CD14-positive monocyte (primary cell): ENCODE results near the gene TRIM42. TPM values are rescaled to one million over a fixed set of nuclear protein-coding genes. Genes with fewer than 3 reads are reported as not detected.

Experiments used
- DNase-seq, 3 donors: peaks; one replicate each; pipeline ENCODE4 v3.0.0-alpha.2; 2011 to 2022
- H2AFZ ChIP-seq: 2 replicates; pipeline ENCODE4 v1.6.0; 2012; ENCODE audit warnings: mild to moderate bottlenecking, low read depth, low read length, inconsistent platforms; ENCODE audit not compliant: insufficient read depth, poor library complexity, severe bottlenecking
- H3K27ac ChIP-seq, 2 donors: 1 replicate in 1 of 2; 2 replicates in 1 of 2; pipeline ENCODE4 v1.5.1; 2012 to 2013; ENCODE audit warnings: low read length in 2 of 2, control low read depth in 1 of 2, inconsistent platforms in 1 of 2, low read depth in 1 of 2, mild to moderate bottlenecking in 1 of 2
- H3K27me3 ChIP-seq, 2 donors: one replicate each; pipeline versions ENCODE4 v1.6.0 to v1.6.1; 2011 to 2013; ENCODE audit warnings: low read length in 2 of 2; ENCODE audit not compliant: control insufficient read depth in 2 of 2, insufficient read depth in 2 of 2
- H3K36me3 ChIP-seq, 2 donors: replicated peaks in 1 of 2; 1 replicate in 1 of 2; 2 replicates in 1 of 2; pipeline versions ENCODE4 v1.5.1 to v1.6.1; 2012 to 2013; ENCODE audit warnings: low read length in 2 of 2, control low read depth in 1 of 2, inconsistent platforms in 1 of 2, mild to moderate bottlenecking in 1 of 2; ENCODE audit not compliant: insufficient read depth in 2 of 2, control insufficient read depth in 1 of 2
- H3K4me1 ChIP-seq, 2 donors: 1 replicate in 1 of 2; 2 replicates in 1 of 2; pipeline versions ENCODE4 v1.5.1 to v1.6.1; 2012 to 2013; ENCODE audit warnings: low read length in 2 of 2, control low read depth in 1 of 2, inconsistent platforms in 1 of 2, mild to moderate bottlenecking in 1 of 2, moderate library complexity in 1 of 2; ENCODE audit not compliant: insufficient read depth in 2 of 2, control insufficient read depth in 1 of 2
- H3K4me2 ChIP-seq: replicated peaks from 2 replicates; pipeline ENCODE3; 2012; ENCODE audit warnings: low read length, moderate library complexity, mild to moderate bottlenecking; ENCODE audit not compliant: poor library complexity, severe bottlenecking; ENCODE audit errors: extremely low read depth
- H3K4me3 ChIP-seq, 3 experiments: fragments of 200-600 bp in 1 of 3; sonication (generic) in 1 of 3; replicated peaks in 1 of 3; 1 replicate in 2 of 3; 2 replicates in 1 of 3; pipeline ENCODE4 v1.5.1; 2011 to 2013; ENCODE audit warnings: low read length in 3 of 3, mild to moderate bottlenecking in 3 of 3, control low read depth in 2 of 3, low read depth in 2 of 3, inconsistent platforms in 1 of 3, moderate library complexity in 1 of 3
- H3K79me2 ChIP-seq: 2 replicates; pipeline ENCODE4 v1.6.0; 2012; ENCODE audit warnings: mild to moderate bottlenecking, control low read depth, inconsistent platforms, low read length, moderate library complexity; ENCODE audit not compliant: insufficient read depth
- H3K9ac ChIP-seq: 2 replicates; pipeline ENCODE4 v1.6.0; 2017; ENCODE audit warnings: low read length, mild to moderate bottlenecking; ENCODE audit not compliant: insufficient read depth, poor library complexity, severe bottlenecking
- H3K9me3 ChIP-seq, 2 donors: replicated peaks in 1 of 2; 1 replicate in 1 of 2; 2 replicates in 1 of 2; pipeline versions ENCODE4 v1.5.1 to v1.6.1; 2012 to 2013; ENCODE audit warnings: low read length in 2 of 2, control low read depth in 1 of 2; ENCODE audit not compliant: control insufficient read depth in 1 of 2, insufficient read depth in 1 of 2
- H4K20me1 ChIP-seq: 2 replicates; pipeline ENCODE4 v1.6.0; 2012; ENCODE audit warnings: mild to moderate bottlenecking, low read length, control low read depth, moderate library complexity; ENCODE audit not compliant: insufficient read depth
- H3K27ac Mint-ChIP-seq, 7 donors: one replicate each; pipeline ENCODE4 v1.8.0; 2020; ENCODE audit warnings: mild to moderate bottlenecking in 7 of 7, mixed read lengths in 7 of 7, moderate library complexity in 6 of 7, inconsistent platforms in 2 of 7
- H3K27me3 Mint-ChIP-seq, 3 donors: one replicate each; pipeline ENCODE4 v1.8.0; 2021 to 2022; ENCODE audit warnings: low read depth in 3 of 3, mild to moderate bottlenecking in 3 of 3, mixed read lengths in 3 of 3, moderate library complexity in 3 of 3, inconsistent platforms in 1 of 3
- H3K36me3 Mint-ChIP-seq, 2 donors: one replicate each; pipeline ENCODE4 v1.8.0; 2020; ENCODE audit warnings: mixed read lengths in 2 of 2, inconsistent platforms in 1 of 2, mild to moderate bottlenecking in 1 of 2
- H3K4me1 Mint-ChIP-seq: one replicate; pipeline ENCODE4 v1.8.0; 2020; ENCODE audit warnings: mild to moderate bottlenecking, mixed read lengths
- H3K4me3 Mint-ChIP-seq, 2 donors: one replicate each; pipeline ENCODE4 v1.8.0; 2020; ENCODE audit warnings: mild to moderate bottlenecking in 2 of 2, mixed read lengths in 2 of 2, moderate library complexity in 1 of 2
- H3K9me3 Mint-ChIP-seq, 7 donors: one replicate each; pipeline ENCODE4 v1.8.0; 2020 to 2022; ENCODE audit warnings: mixed read lengths in 7 of 7, mild to moderate bottlenecking in 6 of 7, moderate library complexity in 6 of 7, inconsistent platforms in 2 of 7
- CTCF ChIP-seq: fragments of 200-600 bp; IDR thresholded peaks from one replicate; pipeline ENCODE4 v1.8.0; 2022; ENCODE audit warnings: antibody characterized with exemption, mild to moderate bottlenecking
- WGBS: methylation state at CpG from one replicate; pipeline ENCODE4 v1.1.5; 2013; ENCODE audit warnings: missing lambda C conversion rate; ENCODE audit not compliant: insufficient coverage; 5-methylcytosine and 5-hydroxymethylcytosine counted together
- intact Hi-C, 2 donors: fragments of 100-400 bp; cut with micrococcal nuclease; formaldehyde crosslinking; loops; one replicate each; pipeline versions ENCODE4 v1.15.0 to v1.15.1; 2023
- polyA plus RNA-seq, 3 donors: library from polyadenylated mRNA; depleted of rRNA in 1 of 3; unstranded in 2 of 3; stranded (reverse) in 1 of 3; fragments of 300-500 nt in 2 of 3; fragments of >200 nt in 1 of 3; fragmentation: Illumina TruSeq in 2 of 3; gene quantifications; 1 replicate in 2 of 3; 2 replicates in 1 of 3; pipeline ENCODE4 v1.2.3, GENCODE V29; 2012 to 2021

TRIM42 gene
- polyA plus RNA-seq, 3 donors, result not detected

- no peaks in the 10 kb centered on the region for H4K20me1 ChIP-seq
- intact Hi-C loops, result no loop called here
- TF ChIP-seq CTCF, result no peak
- H3K36me3 Mint-ChIP-seq, result no peaks in the 10 kb centered on the region
- H3K4me3 ChIP-seq, result no peak overlapping the region
- peaks cover 14 to 27% of the 10 kb centered on the region in 2 donors for H3K9me3 ChIP-seq
- no peaks in the 10 kb centered on the region for H3K27me3 ChIP-seq
- H3K4me2 ChIP-seq, result no peak overlapping the region
- no peak overlapping the region for H3K27ac ChIP-seq
- no peaks in the 10 kb centered on the region for H3K4me1 Mint-ChIP-seq
- no peak overlapping the region for H3K27ac Mint-ChIP-seq
- no peaks in the 10 kb centered on the region for H3K79me2 ChIP-seq
- peaks cover 0 to 7% (median 1%) of the 10 kb centered on the region in 3 donors for H3K27me3 Mint-ChIP-seq
- no peak overlapping the region for H2AFZ ChIP-seq
- H3K4me3 Mint-ChIP-seq, result no peak overlapping the region
- no peak overlapping the region for H3K9ac ChIP-seq
- no peak for DNase-seq
- no peaks in the 10 kb centered on the region for H3K36me3 ChIP-seq
- no CpG with 5 or more reads among the region's 1 CpG for WGBS
- H3K4me1 ChIP-seq, result no peaks in the 10 kb centered on the region
- peaks cover 6 to 44% (median 14%) of the 10 kb centered on the region in 7 donors for H3K9me3 Mint-ChIP-seq
Observed at GRCh38 chr3:140655678-140656077, 22.2 kb upstream of the TRIM42 start.

GRCh38 chr3:140664111-140664510 lies 13.8 kb upstream of the TRIM42 start:
- H4K20me1 ChIP-seq, result no peaks in the 10 kb centered on the region
- H3K4me1 Mint-ChIP-seq, result no peaks in the 10 kb centered on the region
- DNase-seq, result no peak
- no peak overlapping the region for H2AFZ ChIP-seq
- intact Hi-C loops, result no loop called here
- no peaks in the 10 kb centered on the region for H3K36me3 Mint-ChIP-seq
- no peaks in the 10 kb centered on the region for H3K79me2 ChIP-seq
- TF ChIP-seq CTCF, result no peak
- no peak overlapping the region for H3K4me2 ChIP-seq
- peaks cover 0 to 3% (median 3%) of the 10 kb centered on the region in 3 donors for H3K27me3 Mint-ChIP-seq
- no peak overlapping the region for H3K27ac Mint-ChIP-seq
- H3K9me3 ChIP-seq, result no peaks in the 10 kb centered on the region
- H3K4me1 ChIP-seq, result no peaks in the 10 kb centered on the region
- no peak overlapping the region for H3K9ac ChIP-seq
- no peak overlapping the region for H3K4me3 ChIP-seq
- H3K27me3 ChIP-seq, result no peaks in the 10 kb centered on the region
- 63% methylated on average over 3 of the region's 5 CpGs for WGBS
- no peak overlapping the region for H3K4me3 Mint-ChIP-seq
- peaks cover 0 to 19% (median 11%) of the 10 kb centered on the region in 7 donors for H3K9me3 Mint-ChIP-seq
- no peaks in the 10 kb centered on the region for H3K36me3 ChIP-seq
- H3K27ac ChIP-seq, result no peak overlapping the region
